PC-9 (cell line): Measurements from ENCODE around the gene TLX2.

Experiments used
- CTCF ChIP-seq: fragments of 200-600 bp; sonication (generic); conservative IDR thresholded peaks from 2 replicates; pipeline ENCODE4 v1.6.1; 2017; ENCODE audit warnings: mixed run types, antibody characterized with exemption, mild to moderate bottlenecking, moderate library complexity
- EZH2 ChIP-seq: fragments of 200-600 bp; sonication (generic); IDR thresholded peaks from 2 replicates; pipeline ENCODE4 v1.8.0; 2017; ENCODE audit warnings: antibody characterized with exemption, low read depth

- TF ChIP-seq CTCF (no peak), EZH2 (no peak)
Measured at GRCh38 chr2:74515271-74515980, 1.2 kb downstream of the TLX2 start.
